NAMALWA (cell line): ENCODE measurements around the gene SCML1.

Experiments
- DNase-seq: peaks from one replicate; pipeline ENCODE4 v3.0.0-alpha.2; 2015; ENCODE audit warnings: low spot score

The SCML1 gene

DNA sequence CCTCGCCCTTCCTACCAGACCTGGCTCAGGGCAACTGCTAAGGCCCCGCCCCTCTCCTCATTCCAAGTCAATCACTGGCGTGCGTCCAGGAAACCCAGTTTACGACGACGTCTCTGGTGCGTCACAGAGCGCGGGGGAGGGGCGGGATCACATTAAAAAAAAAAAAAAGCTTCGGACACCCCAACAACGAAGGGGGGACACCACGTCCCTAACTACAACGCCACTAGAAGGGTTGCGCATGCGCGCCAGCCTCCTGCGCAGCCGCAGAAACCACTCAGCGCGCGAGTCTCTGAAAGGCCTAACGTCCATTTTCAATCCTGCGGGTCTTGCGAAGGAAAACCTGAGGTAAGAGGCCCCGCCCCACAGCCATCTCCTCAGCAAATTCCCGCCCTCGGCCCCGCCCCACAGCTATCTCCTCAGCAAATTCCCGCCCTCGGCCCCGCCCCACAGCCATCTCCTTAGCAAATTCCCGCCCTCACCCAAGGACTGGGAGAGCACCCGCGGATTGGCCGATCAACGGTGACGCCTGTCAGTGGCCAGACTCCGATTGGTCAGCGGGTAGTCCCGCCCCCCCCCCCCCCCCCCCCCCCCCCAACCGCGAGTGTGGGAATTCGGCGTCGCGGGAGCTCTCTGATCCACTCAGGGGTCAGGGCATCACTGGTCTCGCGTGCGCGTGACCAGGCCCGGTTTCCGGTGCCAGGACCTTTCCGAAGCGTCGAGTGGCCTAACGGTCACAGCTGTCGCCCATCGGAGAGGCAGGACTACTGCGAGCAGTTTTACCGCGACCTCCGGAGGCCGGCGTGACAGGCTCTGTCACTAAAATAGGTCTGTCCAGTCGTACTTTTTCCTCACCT is at the start of gene SCML1:
SCML1 (plus strand) TSS at position 638 of the 854 bp plus-strand sequence. CDS start 6,694 bp downstream, outside the sequence.
- no peak for DNase-seq

- DNase-seq, result no peak
Measured at GRCh38 chrX:17687648-17688047, 49.6 kb upstream of the SCML1 start.

DNA sequence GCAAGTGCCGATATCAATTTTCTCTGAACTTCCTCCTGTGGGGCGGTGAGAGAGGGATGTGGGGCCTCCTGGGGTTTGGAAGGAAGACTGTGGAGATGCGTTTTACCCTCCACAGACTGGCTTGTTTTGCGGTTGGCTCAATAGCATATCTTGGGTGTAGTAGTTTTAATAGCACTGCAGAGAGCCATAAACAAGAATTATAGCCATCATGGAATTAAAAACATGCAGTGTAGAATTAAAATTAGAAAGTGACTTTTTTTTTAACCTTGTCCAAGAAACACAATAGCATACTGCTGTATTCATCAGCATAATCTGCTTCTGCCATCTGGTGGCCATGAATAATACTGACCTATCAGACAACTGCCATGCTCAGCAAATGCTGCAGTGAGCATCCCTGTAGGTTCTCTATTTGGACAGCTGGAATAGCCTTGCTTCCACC is 47.3 kb upstream of the SCML1 start:
- peak; percentile 49 for DNase-seq

DNA sequence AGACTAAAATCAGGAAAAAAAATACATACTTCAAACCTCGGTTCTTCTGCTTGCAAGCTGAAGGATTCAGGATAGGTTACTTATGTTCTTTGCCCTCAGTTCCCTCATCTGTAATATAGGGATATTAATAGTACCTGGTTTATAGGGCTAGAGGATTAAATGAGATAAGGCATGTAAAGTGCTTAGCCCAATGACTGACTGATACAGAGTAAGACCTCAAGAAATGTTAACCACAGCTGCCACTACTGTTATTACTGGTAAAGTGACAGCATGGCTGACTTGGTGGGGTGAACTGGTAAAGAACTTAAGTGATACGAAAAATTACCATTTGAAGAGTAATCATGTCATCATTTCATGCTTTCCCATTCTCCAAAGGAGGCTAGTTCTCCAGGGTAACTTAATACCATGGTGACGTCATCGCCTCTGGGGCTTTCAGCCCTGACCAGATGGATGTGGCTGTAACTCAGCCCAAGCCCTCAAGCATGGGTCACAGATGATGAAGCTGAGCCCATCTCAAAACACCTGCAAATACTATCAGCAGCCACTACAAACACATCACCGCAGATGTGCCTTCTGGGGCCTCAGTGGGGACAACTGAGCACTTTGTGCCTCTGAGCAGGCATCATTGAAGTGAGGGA is 44.5 kb upstream of the SCML1 start:
- DNase-seq, result no peak

DNA sequence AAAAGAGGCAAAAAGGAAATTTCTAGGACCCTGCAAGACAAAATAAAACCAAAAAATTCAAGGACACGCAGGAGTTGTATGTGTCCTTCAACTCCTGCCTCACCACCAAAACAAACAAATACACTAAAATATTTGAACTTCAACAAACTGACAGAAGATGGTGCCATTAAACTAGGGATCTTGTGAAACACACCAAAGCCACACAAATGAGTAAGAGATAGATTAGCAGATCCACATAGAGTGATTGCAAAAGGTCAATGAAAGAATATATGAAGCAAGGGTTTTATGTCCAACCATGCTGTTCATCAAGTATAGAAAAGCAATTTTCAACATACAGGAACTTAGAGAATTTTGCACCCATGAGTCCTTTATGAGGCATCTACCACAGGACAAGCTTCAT is 40.1 kb upstream of the SCML1 start:
- DNase-seq, result no peak

- no peak for DNase-seq
Measured at GRCh38 chrX:17700976-17701375, 36.3 kb upstream of the SCML1 start.

DNA sequence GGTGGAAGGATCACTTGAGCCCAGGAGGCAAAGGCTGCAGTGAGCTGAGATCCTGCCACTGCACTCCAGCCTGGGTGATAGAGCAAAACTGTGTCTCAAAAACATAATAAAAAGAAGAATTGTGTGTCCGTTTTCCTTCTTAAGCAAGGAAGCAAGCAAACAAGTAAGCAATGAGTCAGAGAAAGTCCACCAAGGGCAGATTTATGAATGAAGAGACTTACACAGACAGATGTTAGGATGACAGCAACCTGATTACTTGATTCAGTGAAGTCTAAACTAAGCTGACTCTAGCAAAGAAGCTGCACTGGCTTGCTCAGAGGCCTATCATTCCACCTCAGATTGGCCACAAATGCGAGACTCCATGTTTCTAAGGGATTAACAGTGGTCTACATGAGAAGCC is 34.1 kb upstream of the SCML1 start:
- no peak for DNase-seq

DNA sequence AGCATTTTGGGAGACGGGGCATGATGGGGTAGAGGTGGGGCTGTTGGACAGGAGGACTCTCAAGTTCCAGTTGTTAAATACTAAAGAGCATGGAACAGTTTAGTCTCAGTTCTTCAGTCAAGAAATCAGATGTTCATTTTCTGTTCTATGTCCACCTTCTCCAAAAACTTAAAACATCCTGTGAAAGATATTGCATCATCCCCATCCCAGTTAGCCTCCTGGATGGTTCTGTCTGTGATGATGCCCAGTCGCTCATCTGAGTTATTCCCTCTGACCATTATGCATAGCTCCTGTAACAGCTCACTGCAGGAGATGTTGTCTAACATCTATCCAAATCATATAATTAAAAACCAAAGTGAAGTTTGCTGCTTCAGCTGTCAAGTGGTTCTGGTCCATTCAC is 32.1 kb upstream of the SCML1 start:
- no peak for DNase-seq

DNA sequence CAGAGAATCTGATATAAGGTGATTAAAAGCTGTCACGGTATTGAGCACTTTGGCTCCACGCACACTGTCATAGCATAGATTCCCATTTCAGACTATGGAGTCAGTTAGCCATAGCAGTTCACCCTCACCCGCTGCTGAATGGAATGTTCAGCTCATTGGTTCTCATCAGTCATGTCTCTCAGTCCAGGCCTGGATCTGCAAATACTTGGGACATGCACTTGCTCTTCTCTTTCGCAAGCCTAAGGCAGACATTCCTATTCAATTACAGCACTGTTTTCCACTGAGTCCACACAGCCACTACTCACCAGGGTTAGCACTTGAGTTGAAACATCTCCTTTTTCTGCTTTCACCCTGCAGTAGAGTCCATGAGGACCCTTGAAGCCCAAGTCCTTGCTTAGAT is 30.6 kb upstream of the SCML1 start:
- no peak for DNase-seq

GRCh38 chrX:17707731-17708130 is 29.6 kb upstream of the SCML1 start:
- DNase-seq, result no peak

GRCh38 chrX:17710871-17711301 is 26.4 kb upstream of the SCML1 start:
- no peak for DNase-seq

DNA sequence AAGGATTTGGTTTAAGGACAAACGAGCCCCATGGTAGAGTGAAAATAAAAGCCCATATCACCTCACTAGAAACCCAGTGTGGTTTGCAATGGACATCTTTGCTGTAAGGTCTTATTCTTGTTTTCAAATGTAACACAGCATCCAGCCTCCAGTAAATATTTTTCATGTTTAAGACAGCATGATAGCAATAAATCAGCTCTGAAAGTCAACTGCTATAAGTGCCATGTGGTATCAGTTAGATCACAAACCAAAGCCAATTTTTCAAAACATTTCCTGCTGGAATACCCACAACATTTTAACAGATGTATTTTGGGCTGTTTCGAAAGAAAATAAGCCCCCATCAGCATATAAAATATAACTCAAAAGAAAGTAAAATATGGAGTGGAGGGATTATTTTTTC is 24.0 kb upstream of the SCML1 start:
- DNase-seq, result no peak

- no peak for DNase-seq
Measured at GRCh38 chrX:17718649-17719165, 18.6 kb upstream of the SCML1 start.

DNA sequence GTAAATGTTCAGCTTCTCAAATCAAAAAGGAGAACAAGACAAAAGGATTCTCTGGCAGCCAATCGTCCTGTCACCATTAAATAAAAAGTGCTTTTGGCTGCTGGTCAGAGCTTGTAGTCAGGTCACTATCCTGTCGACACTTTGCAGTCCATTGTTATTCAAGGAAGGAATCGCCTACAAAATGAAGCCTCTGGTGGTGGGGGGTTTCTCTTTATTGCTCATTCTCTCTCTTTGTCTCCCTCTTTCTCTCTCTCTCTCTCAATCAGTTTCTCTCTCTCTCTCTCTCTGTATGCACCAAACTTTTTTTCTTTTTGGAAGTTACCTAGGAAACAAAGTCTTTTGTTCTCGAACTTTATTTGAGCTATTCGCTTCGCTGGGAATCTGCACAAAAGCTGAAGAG is 17.6 kb upstream of the SCML1 start:
- DNase-seq, result no peak

DNA sequence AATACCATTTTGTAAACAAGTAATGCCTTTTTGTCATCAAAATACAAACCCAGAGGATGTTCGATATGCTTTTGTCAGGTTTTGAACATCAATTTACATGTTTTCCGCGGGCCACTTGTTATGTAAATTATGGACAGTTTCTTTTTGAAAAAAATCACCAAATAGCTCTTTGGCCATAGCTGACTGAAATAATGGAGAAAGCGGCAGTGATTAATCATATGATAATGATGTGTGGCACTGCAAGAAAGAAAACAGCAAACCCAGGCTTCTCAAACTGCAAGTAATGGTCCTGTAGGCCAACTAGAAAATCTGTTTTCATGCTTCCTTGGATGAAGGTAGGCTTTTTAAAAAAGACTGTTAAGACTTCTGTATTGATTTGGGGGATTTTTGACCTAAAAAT is 15.6 kb upstream of the SCML1 start:
- DNase-seq, result no peak

GRCh38 chrX:17725181-17725580 is 12.1 kb upstream of the SCML1 start:
- DNase-seq, result no peak

DNA sequence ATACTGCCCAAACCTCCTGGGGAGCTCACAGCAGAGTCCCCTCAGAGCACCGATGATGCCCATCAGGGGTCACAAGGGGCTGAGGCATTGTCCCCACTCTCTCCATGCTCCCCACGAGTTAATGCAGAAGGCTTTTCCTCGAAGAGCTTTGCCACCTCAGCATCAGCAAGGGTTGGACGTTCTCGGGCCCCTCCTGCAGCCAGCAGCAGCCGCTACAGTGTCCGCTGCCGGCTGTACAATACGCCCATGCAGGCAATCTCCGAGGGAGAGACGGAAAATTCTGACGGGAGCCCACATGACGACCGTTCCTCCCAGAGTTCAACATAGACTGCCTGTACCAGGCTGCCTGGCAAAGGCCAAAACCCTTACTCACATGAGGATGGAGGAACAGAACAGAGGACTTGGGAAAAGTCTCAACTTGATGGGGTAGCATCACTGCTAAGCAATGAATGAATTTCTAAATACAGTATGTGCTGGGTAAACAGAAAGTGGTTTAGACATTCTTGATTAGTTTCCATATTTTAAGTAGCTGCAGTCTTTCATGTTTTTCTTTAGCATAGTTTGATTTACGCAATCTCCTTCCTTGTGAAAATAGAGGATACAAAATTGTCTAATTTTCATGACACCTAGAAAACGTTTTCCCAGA is 5.0 kb upstream of the SCML1 start:
- DNase-seq, result no peak

- DNase-seq, result no peak
Measured at GRCh38 chrX:17735406-17735805, 1.9 kb upstream of the SCML1 start.

DNA sequence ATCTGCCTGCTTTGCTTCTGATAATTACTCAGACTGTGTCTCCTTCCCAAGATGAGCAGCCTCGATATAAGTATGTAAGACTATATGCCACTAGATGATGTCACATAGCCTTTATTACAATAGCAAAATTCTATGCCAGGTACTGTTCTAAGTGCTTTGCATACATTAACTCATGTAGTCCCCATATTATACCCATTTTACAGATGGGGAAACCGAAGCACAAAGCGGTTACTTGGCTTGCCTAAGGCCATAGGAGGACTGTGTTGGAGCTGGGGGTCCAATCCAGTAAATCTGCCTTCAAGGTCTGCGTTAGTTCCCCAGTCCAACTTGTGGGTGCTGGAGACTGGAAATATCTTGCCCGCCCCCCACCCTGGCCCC is 826 bp upstream of the SCML1 start:
- DNase-seq, result no peak

DNA sequence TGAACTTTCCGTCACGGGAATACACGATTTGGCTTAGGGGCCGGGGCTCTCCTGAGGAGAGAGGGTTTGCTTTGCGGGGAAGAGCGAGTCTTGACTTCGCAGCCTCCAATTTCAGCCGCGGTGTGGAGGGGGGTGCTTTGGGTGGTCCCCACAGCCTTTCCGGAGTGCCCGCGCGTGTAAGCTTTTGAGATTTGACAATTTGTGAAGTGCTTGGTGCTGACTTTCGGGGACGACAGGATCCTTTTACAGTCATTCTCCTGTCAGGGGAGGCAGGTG is 355 bp downstream of the SCML1 start:
- DNase-seq, result no peak

DNA sequence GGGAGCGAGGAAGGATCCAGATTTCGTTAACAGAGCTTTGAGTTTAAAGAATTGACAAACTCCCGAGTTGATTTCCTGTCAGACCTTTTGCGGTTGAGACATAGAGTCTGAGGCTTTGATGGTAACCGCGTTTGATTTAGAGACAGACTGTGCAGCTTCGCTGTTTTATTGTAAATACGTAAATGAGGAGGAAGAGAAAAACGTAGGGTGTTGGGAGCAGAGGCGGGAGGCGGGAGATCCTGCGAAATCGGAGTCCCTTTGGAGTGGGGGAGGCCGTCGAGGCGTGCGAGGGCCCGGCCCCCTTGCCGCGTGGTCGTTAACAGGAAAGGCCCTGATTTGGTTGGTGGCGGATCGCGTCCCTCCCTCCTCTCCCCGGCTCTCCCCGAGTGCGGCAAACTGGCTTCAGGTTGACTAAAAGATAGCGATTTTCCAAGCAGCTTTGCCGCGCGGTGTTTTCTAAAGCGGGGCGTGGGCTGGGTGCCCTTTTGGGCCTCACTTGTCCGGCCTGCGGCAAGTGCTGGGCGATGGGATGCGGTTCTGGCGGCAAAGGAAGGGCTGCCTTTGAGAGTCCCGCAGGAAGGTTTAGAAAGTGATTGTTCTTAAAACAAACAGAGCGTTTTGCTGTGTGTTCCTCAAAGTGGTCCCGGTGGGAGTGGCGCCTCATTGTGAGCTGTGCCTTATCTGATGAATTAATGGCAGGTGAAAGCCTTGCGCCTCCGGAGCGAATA is 857 bp downstream of the SCML1 start:
- DNase-seq, result no peak

GRCh38 chrX:17738737-17739535 is 1.6 kb downstream of the SCML1 start:
- DNase-seq, result no peak
